ENCODE measurements around the gene RECQL5.

DNA sequence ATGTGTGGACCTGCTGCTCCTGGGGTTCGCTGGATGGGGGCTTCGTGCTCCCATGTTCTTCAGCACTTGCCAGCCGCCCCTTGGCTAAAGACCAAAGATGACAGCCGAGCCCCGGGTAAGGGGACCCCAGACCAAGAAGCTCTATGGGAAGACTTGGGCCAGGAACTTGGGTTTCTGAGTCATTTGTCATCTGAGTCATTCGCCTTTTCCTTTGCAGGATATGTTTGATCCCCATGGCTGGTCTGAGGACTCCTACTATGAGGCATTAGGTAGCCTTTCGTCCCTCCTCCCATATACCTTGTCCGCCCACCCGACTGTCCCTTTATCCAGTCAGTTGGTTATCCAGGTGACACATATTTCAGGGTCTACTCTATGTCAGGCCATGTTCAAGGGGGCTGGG is 36.6 kb upstream of the RECQL5 start:
- TF ChIP-seq, protein P1, sequence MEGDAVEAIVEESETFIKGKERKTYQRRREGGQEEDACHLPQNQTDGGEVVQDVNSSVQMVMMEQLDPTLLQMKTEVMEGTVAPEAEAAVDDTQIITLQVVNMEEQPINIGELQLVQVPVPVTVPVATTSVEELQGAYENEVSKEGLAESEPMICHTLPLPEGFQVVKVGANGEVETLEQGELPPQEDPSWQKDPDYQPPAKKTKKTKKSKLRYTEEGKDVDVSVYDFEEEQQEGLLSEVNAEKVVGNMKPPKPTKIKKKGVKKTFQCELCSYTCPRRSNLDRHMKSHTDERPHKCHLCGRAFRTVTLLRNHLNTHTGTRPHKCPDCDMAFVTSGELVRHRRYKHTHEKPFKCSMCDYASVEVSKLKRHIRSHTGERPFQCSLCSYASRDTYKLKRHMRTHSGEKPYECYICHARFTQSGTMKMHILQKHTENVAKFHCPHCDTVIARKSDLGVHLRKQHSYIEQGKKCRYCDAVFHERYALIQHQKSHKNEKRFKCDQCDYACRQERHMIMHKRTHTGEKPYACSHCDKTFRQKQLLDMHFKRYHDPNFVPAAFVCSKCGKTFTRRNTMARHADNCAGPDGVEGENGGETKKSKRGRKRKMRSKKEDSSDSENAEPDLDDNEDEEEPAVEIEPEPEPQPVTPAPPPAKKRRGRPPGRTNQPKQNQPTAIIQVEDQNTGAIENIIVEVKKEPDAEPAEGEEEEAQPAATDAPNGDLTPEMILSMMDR (IDR thresholded peaks at IDR 0.05): no peak
- TF ChIP-seq POLR2A (IDR thresholded peaks at IDR 0.05): no peak
